Upper lobe of left lung (tissue), 4 donors: ENCODE results near the gene CBR1.

ENCODE experiments used
- CTCF ChIP-seq, 6 experiments: fragments of 450-650 bp in 4 of 6; fragments of 200-600 bp in 2 of 6; sonication (generic) in 2 of 6; IDR thresholded peaks; one replicate each; pipeline ENCODE4 v1.5.1; 2016 to 2019; ENCODE audit warnings: antibody characterized with exemption in 6 of 6
- EP300 ChIP-seq, 4 donors: sonication (generic); formaldehyde crosslinking; IDR thresholded peaks; one replicate each; pipeline ENCODE4 v1.5.1; 2017; ENCODE audit warnings: antibody characterized with exemption in 4 of 4, control low read depth in 2 of 4
- POLR2A ChIP-seq, 4 donors: fragments of 450-650 bp; IDR thresholded peaks; one replicate each; pipeline ENCODE4 v1.5.1; 2016 to 2017; ENCODE audit warnings: antibody characterized with exemption in 4 of 4, mild to moderate bottlenecking in 2 of 4

GRCh38 chr21:36030581-36031189 lies 39.1 kb upstream of the CBR1 start:
- TF ChIP-seq CTCF (IDR thresholded peaks at IDR 0.05), result no peak
- TF ChIP-seq POLR2A (IDR thresholded peaks at IDR 0.05), result no peak
- no peak for TF ChIP-seq EP300 (IDR thresholded peaks at IDR 0.05)
